ENCODE measurements around the gene CDK15.
A peak's percentile ranks its signal among the peaks of the same experiment; 100 is the strongest.

Gene CDK15

DNA sequence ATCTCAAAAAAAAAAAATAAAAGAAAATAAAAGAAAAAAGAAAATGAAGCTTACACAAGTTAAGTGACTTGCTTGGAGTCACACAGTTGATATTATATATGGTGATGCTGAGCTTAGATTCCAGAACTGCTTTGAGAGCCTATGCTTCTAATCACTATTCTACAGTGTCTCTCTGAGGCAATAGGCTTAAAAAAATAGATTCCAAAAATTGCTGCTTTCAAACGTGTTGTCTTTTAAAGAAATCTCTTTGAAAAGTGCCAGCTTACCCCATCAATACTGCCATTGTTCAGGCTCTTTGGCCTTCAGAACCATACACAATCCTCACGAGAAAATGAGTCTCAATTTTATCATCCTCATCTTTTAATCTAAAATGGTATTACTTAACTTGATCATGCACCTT is 102.6 kb downstream of the CDK15 start:
- peak; percentile 78 for DNase-seq (ENCODE audit: low read depth)

DNA sequence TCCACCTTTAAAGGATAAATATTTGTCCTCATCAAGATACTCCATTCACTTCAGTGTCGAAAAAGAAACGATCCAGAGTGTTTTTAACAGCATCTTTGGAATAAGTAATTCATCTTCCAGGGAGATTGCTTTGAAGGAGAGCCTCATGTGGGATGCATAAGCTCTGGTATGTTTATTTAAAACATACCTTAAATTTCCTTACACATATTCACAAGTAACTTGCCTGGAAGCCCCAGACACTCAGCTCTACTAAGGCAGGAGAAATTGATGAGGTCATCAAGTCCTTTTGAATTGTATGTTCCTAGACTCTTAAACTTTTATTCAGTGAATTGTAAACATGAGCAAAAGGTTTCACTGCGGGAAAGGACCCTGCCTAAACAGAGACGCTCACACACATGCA is 103.0 kb downstream of the CDK15 start:
- peak; percentile 94 for DNase-seq (ENCODE audit: low read depth)

DNA sequence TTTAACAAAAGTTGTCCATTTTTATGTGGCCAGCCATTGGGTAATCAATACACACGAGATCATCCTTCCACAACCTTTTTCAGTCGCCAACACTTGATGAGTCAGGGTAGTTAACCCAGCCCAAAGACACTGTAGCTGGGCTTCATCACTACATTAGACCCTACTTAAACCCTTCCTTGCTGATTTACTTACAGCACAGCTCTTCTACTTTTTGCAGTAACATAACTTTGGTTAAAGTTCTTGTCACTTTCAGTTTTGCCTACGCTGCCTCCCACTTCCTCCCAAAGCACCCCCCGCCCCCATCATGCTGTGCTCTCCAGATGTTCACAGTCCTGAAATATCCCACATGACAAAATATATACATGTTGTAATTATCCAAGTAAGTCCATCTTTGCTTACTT is 103.6 kb downstream of the CDK15 start:
- peak; percentile 78 for DNase-seq (ENCODE audit: low read depth)

DNA sequence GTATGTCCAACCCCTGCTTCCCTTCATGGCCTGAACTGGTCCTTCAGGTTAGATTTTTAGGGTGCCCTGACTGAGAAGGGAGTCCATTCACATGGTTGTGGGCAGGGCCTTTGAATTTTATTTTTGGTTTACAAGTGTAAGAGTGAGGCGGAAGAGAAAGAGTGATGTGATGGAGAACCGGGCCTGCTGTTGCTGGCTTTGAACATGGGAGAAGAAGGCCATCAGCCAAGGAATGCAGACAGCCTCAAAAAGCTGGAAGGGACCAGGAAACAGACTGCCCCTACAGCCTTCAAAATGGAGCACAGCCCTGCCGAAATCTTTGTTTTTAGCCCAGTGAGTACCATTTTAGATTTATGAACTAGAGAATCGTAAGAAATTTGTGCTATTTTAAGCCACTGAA is 105.0 kb downstream of the CDK15 start:
- DNase-seq (ENCODE audit: low read depth) = no peak

DNA sequence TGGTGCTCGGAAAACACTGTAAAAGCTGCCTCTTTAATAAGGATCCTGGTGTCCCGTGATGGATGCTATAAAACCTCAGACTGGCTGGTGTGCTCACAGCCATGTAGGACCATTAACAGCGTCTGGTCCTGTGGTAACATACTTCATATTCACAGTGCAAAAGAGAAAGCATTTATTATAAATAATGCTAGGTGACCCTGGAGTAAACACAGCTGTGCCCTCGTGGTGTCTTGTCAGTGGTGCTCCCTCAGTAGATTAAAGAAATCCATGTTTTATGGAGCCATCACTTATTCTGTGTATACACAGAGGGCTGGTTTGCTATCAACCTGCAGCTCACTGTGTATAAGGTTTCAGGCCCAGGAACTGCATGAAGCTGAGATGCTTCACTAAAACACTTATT is 106.9 kb downstream of the CDK15 start:
- DNase-seq (ENCODE audit: low read depth) = no peak

DNA sequence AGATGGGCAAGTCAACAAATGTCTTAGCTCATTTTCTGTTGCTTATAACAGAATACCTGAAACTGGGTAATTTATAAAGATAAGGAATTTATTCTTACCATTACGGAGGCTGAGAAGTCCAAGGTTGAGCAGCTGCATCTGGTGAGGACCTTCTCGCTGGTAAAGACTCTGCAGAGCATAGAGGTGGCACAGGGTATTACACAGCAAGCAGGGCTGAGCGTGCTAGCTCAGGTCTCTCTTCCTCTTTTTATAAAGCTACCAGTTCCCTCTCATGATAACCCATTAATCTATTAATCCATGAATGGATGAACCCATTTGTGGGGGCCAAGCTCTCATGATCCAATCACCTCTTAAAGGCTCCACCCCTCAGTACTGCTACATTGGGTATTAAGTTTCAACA is 109.1 kb downstream of the CDK15 start:
- no peak for DNase-seq (ENCODE audit: low read depth)

DNA sequence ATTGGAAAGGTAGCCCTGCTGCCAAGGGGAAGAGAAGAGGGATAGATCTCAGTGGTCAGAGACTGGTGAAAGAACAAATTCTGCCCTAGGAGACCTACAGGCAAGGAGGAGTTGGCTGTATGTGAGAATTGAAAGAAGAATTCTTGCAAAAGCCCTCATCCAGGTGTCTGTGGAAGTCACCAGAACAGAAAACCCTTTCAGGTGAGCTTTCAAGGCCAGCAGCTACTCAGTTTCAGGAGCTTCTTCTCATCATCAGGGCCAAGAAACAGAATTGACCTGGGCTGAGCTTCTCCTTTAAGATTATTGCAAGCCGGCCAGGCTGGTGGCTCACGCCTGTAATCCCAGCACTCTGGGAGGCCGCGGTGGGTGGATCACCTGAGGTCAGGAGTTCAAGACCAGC is 110.2 kb downstream of the CDK15 start:
- DNase-seq (ENCODE audit: low read depth) = no peak

DNA sequence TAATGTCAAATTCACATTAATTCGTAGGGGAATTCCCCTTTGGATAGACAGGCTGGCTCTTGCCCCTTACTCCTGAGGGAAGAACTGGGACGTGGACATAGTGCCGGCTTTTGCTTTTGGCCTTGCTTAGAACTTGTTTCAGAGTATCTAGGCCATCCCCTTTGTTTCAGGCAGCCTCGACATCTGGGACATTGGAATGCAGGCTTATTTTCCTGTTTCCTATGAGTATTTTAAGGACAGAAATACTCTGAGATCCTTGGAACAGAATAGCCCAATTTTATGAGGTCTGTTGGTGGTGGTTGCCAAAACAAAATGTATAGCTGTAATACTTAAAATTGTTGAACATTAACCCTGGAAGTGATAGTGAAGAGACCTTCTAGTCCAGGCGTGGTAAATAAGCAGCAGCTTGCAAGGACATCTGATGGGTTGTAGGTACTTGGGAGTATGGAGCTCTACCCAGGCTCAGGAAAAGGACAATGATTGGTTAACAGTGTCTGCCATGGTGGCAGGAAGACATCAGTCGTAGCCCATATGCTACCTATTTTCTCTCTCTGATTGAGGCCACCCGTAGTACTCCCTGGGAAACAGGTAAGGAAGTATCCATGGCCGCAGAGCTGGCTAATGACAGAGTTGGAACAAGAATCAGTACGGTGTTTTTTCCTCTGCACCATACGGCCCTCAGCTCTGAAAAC is 112.4 kb downstream of the CDK15 start:
- DNase-seq (ENCODE audit: low read depth) = no peak

DNA sequence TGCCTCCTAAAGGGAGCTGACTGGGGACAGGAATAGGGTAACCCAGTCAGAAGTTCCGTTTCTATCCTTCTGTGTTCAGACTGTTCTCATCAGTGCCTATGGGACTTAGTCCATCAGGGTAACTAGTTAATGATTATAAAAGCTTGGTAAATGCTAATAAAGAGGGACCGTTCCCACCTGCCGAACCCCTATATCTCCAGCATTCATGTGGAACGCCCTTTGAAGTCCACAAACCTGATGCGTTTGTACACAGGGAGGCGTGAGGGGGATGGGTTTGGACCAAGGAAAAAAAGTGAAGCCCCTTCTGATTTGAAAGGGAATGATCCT is 112.9 kb downstream of the CDK15 start:
- no peak for DNase-seq (ENCODE audit: low read depth)

DNA sequence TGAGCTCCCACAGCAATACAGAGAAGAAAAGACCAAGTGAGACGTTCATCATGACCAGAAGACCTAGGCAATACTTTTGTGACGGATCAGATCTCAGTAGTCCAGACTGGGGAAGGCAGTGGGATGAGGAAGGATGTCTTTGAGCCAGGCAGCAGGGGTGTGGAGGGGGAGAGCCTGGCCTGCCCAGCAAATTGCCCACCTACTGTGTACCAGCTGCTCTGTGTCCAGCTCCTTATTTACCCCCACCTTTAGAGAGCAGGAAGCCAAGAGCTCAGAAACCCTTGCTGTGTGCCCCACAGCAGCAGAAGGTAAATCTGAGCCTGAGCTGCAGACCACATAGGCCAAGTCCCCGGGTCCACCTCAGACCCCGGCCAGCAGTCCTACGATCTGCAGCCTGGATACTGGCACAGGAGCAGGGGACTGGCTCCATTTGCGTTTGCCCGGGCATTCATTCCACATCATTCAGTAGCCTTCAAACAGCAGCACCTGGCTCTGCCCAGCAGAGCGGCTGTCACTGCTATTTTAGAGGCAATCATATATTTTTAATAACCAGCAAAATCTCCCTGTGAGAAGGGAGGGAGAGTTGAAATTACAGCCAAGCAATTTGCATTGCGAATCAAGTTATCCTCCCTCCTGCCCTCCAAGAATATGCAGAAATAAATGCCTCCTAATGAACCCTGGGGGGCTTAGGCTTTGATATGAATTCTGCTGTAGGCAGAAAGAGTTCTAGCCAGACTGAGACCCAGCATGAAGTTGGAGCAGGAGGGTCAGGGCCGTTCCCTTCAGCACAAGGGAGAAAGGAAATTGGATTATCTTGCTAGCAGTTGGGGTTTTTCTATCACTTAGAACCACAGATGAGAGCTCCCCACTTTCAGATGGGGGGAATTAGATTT is 117.3 kb downstream of the CDK15 start:
- no peak for DNase-seq (ENCODE audit: low read depth)

DNA sequence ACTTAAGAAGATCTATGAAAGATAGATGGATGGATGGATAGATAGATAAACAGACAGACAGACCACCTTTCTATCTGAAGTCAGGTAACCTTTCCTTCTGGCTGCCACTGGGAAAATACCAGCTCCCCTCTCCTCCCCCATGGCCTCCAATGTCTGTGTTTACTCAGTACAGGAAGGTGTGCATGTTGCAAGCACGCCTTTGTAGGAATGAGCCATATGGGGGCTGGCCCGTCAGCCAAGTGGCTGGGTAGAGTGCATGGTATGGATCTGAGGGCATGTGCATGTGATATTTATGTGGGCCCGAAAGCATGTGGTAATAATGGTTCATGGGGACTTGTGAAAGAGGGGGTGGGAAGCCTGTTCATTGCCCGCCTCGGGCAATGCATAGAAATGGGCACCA is 118.1 kb downstream of the CDK15 start:
- no peak for DNase-seq (ENCODE audit: low read depth)

DNA sequence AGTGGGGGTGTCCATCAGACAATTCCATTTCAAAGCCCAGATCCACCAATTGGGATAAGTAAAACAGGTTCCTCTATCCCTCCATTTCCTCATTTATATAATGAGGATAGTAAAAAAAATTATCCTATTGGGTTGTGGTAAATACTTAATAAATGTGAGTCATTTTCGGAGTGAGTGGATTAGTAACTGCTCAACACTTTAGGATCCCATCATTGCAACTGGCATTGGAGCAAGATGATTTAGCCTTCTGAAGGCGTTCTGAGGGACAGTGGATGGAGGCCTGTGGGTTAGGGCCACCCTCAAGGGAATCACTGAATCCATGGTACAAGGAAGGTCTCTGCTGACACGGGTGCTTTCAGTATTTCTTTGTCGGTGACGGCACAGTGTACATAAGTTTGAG is 118.7 kb downstream of the CDK15 start:
- DNase-seq (ENCODE audit: low read depth) = peak; percentile 23

DNA sequence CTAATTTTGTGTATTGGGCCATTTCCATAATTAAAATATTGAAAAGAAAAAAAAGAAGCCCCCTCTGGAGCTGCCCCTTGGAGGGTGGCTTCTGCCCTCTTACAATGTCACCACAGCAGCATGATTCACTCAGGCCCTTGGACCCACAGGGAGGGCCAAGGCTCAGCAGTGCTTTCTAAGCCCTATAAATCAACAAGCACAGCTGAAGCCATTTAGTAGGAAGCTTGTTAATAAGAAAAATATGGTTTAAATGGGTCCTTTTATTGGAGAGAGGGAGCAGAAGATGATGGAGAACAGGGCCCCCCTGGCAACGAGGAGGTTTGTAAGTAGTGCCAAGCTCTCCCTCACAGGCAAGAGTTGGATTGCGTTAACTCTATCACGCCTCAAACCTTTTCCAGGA is 119.7 kb downstream of the CDK15 start:
- DNase-seq (ENCODE audit: low read depth) = peak; percentile 42

DNA sequence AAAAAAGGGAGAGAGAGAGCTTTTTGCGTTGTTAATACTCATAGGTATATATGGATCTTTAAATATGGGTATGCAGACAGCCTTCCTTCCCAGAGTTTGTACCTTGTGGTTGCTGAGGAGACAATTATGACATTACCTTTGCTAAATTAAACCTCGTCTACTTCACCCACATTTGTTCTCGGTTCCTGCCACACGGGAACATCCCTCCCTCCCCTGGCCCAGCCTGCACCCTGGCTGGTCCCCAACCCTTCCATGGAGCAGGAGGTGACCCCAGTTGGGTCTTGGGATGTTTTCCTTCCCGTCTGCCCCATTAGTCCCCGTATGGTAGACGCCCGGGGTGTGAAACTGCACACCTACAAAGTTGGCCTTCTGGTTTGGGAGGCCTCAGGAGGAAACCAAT is 122.0 kb downstream of the CDK15 start:
- no peak for DNase-seq (ENCODE audit: low read depth)

DNA sequence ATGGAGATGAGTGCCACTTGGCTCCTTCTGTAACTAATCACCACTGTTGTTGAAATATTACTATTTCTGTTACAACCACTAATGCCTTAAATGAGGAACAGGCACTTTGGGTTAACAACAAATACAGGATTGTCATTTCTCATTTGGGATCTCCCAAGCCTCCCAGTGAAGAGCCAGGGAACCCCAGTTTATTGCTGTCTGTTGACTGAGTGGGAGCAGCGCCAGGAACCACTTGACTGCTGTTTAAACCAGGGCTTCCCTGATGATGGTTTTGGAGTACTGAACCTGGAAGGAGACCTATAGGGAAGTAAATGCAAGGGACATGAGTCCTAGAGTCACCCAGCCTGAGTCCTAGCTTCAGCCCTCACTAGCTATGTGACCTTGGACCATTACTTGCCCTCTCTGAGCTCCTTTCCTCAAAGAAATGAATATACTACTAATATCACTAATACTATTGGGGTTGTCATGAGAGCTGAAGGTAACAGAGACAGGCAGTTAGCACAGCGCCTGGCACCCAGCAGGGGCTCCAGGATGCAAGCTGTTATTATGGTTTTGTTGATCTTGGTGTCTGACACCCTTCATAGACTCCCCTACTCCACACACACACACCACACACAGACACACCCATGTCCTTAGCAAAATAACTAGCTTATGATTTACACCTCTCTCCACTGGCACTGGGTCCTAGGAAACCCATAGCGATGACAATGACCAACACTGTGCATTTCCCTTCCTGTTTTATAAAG is 123.1 kb downstream of the CDK15 start:
- no peak for DNase-seq (ENCODE audit: low read depth)

DNA sequence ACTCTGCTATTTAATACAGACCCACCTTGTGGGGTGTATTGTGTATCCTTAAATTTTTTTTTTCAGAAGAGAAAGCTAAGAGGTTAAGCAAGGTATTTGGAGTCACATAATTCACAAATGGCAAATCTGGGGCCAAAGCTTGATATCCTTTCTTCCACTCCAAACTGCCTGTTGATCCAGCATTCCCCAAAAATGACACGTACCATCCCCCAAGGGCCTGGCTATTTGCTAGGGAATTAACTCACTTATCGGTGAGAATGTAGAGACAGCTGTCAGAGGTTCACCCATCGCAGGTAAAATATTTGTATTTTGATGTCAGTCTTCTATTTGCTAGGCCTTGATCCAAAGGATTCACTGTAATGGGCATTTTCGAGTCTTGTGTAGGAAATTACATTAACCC is 123.7 kb downstream of the CDK15 start:
- no peak for DNase-seq (ENCODE audit: low read depth)

DNA sequence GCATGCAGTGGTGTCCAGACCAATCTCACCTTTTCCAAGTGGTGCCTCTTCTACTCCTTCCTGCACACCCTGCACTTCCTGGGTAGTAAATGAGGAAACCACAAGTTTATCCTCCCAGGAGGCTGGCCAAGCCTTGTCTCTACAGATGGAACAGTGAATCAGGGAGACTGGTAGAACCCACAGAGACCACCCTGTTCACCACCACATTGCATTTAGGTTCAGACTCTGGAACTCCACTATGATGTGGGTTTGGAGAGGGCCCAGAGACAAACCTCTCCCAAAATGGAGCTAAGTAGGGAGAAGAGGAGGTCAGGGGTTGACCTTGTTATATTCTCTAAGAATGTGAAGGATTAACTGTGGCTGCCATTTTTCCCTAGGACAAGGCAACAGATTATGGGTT is 124.5 kb downstream of the CDK15 start:
- peak; percentile 27 for DNase-seq (ENCODE audit: low read depth)

DNA sequence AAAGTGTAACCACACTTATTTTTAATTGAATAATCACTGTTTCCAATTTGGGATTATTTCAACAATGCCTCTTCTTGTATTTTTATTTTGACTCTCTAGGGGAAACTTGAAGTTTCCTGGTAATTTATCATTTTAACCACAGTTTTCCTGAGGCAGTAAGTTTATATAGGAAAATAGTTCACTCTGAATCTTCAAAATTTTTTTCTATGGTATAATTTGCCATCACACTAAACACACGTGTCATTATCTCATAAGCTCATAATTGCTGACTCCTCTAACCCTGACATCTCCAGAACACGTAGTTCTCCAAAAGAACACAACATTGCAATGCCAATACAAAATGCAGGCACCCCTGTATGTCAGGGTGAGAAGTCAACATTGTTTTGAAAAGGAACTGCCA is 125.1 kb downstream of the CDK15 start:
- no peak for DNase-seq (ENCODE audit: low read depth)

DNA sequence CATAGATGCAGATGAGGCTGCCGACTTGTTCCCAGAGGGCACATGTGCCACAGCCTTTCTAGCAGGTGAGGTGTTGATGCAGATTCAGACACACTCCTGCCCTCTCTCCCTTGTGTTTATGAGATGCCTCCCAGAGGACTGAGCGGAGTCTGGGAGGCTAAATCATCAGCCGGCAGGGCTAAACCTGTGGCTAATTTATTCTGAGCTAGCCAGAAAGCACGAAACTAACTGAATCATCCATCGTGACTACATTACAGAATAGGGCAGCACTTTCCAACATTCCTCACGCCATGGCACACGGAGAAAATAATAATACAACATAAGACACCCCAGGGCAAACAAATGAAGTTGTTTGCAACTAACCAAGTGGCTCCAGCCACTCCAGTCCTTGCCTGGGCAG is 125.6 kb downstream of the CDK15 start:
- DNase-seq (ENCODE audit: low read depth) = peak; percentile 85

DNA sequence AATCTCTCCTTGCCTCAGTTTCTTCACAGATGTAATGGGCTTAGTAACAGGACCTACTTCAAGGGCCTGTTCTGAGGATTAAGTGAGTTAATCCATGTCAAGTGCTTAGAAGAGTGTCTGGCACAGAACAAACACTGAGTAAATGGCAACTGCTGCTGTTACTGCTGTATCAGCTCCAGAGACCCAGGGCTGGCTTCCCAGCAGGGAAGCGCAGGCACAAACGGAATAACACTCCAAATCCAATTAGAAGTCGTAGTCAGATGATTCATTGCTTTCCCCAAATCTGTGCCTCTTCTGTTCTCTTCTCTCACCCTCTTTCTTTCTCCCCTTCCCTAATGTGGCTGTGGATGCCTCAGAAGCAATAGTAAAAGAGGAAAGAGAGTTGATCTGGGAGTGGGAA is 126.2 kb downstream of the CDK15 start:
- peak; percentile 28 for DNase-seq (ENCODE audit: low read depth)

DNA sequence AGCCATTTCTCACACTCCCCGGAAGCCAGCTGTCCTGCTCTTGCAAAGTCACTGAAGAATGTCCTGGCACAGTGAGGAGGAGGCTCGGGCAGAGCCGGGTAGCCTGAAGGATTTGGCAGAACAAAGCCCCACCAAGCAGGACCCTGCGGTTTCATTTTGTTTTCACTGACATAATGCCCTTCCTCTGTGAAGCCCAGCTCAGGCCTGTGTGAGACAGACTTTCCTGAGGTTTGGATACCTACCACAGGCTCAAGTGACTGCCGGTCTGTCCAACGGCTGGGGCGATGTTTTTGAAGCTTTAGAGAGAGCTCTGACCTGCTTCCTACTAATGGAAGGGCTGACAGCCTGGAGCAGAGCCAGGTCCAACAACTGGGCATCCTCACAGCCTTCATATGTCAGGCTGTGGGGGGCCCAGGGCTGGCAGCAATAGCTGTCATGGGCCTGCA is 127.5 kb downstream of the CDK15 start:
- peak; percentile 73 for DNase-seq (ENCODE audit: low read depth)

DNA sequence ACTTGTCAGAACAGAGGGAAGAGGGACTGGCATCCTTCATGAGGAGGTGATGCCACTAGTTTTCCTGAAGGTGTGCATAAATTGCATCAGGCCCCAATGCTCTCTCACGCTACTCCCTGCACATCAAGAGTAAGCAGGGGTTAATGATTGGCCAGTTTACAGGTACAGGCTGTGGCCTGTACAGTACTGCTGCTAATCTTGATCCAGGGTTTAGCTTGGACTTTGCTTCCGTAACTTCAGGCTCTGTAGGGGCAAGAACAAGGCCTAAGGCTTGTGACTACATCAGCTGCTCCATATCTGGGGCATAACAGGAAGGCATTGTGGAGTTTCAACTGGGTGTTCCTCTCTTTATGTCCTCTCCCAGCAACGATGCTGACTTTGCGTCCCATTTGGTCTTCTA is 130.5 kb downstream of the CDK15 start:
- DNase-seq (ENCODE audit: low read depth) = no peak

DNA sequence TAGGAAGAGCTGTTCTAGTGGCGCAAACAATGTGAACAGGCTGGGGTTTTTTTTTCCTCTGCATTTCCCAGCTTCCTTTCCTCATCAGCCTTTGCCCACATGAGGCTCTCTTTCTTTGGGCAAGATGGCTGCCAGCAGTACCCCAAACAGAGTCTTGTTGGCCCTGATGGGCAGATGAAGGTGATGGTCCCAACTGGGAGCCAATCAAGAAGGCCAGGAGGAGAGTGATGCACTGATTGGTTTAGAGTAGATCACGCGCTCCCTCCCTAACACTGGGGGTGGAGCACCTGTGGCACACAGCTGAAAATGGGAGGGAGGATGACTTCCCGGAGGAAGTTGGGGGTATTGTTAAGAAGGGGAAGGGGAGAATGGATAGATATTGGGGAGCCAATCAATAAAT is 131.0 kb downstream of the CDK15 start:
- no peak for DNase-seq (ENCODE audit: low read depth)
